ENCODE results near the gene GNG12.
A peak's percentile ranks its signal among the peaks of the same experiment; 100 is the strongest.
"Not testable (repeated sequence)": the region's sequence is repeated elsewhere in the genome, so short reads cannot be mapped to it uniquely, and the experiment has no call there.

GNG12 gene

GRCh38 chr1:67749844-67750690 lies 83.2 kb downstream of the GNG12 start:
- DNase-seq: peak in 2 of 3 experiments; percentile 30 to 67

DNA sequence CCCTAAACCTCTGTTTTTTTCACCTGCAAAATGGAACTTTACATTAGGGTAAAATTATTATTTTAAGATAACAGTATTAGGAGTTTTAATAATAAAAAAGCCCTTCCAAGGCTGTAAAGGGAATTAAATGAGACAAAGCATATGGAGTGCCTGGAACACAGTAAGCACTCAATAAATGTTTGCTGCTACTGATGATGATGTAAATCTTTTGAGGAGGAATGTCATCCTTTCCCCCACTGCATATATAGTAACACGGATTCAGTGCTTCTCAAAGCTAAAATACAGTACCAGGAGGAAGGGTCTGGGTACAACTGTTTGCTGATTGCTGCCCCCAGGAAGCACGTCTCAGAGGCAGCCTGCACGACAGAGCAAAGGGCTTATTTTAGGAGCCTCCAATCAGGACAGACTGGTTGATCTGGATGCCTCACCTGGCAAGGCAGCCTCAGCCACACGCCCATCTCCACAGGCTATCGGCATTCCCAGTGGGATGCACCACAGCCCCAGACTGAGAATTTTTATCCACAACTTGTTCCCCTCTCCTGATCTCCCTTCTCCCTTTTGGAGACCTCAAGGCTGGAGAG lies 83.9 kb downstream of the GNG12 start:
- DNase-seq: no peak

GRCh38 chr1:67748630-67749029 lies 84.6 kb downstream of the GNG12 start:
- DNase-seq: no peak

DNA sequence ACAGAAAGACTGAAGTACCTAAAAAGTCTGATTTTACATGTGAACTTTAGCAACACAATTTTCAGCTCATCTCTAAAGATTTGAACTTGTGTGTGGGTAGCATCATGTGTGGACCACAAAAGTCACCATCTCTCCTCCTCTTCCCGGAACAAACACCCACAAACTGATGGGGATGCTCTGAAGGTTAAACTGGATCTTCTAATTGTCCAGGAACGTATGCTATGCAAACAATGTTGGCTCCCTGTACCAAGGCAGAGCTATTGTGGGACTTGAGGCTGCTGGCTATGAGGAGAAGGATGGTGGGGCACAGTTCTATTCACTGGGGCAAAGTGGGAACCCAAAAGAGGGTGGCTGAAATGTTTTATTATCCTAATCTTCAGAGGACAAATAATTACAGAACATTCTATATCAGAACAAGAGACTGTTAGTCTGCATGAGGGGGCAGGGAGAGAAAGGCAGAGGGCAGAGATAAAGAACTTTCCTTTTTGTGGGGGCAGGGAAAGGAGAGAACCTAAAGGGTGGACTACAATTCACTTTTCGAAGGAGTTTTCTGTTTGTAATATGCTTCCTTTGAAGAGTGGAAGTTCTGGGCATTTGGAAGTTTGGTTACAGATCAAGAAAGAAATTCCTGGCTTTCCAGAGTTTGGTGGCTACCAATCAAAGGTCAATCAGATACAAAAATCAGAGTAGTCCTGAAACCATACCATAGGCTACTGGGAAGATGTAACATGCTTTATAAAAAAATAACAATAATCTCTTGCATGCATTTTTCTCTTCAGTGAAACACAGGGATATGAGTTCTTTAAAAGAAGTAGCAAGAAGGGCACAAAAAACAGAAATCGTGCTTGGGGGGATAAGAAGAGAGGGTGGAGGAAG lies 85.4 kb downstream of the GNG12 start:
- no peak for DNase-seq

DNA sequence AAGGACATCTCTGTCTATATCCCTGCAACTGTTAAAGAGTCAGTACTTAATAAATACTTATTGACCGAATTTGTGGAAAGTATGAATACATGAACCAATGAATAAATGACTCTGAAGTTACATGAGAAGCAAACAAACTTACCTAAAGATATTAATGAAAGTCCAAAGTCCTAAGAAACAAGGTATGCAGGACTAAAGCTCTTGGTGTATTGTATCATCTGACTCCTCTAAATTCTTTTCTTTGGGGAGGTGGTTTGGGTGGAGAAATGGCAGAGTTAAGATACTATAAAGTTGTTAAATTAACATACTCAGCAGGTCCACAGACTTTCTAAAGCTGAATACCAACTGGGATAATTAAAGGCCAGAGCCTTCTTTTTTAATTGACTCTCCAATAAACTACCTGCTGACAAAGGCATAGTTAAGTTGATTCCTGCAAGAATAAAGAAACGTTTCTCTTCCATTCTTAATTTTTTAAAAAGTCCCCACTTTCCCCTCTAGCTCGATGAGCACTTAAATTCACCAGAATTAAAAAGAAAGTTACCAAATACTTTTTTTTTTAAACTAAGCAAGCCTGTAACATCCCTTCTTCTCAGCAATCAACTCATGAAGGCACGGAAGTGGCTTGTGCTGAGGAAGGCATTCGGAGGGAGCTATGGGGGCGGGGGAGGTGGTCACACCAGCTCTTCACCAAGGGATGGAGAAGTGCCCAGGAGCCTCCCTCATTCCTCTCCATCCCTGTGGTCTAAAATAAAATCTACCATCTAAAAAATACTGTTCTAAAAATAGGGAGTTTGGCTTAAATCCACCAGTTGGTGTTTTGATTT lies 87.2 kb downstream of the GNG12 start:
- peak in 1 of 3 experiments; percentile 23 for DNase-seq

- no peak for DNase-seq
These were observed 90.1 kb downstream of the GNG12 start for GRCh38 chr1:67743072-67743725.

DNA sequence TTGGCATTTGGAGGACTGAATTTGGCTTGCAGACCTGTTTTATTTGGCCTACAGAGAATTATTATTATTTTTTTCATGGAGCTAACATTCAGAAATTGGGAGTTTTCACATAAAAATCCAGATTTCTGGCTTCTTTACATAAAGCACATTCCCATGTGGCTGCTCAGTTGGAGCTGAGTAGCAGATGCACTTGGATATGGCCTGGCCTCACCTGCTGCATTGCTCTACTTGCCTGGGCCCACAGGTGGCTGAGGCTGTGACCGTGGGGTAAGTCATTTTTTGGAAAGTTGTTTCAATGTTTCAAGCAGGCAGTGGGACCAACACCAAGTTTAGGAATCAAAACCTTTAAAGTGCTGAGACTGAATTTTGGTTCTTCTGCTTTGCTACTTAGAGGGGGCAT lies 91.5 kb downstream of the GNG12 start:
- DNase-seq: no peak

- DNase-seq: no peak
These were observed 92.1 kb downstream of the GNG12 start for GRCh38 chr1:67741121-67741520.

DNA sequence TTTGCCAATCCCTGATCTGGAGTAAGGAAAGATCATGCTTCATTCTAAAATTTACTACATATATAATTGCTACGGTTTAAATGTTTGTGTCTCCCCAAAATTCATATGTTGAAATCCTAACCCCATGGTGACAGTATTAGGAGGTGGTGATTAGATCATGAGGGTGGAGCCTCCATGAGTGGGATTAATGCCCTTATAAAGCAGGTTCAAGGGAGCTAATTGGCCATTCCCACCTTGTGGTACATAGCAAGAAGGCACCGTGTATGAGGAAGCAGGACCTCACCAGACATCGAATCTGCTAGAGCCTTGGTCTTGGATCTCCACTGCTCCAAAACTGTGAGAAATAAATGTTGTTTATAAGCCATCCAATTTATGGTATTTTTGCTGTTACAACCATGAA lies 92.7 kb downstream of the GNG12 start:
- DNase-seq: no peak

GRCh38 chr1:67739361-67739760 lies 93.9 kb downstream of the GNG12 start:
- DNase-seq: no peak

- DNase-seq: no peak
These were observed 94.9 kb downstream of the GNG12 start for GRCh38 chr1:67738401-67738800.

- no peak for DNase-seq
These were observed 95.4 kb downstream of the GNG12 start for GRCh38 chr1:67737875-67738274.

- no peak for DNase-seq
These were observed 96.5 kb downstream of the GNG12 start for GRCh38 chr1:67736750-67737149.

GRCh38 chr1:67735806-67736627 lies 97.2 kb downstream of the GNG12 start:
- DNase-seq: peak; percentile 14 to 43 (median 21)

DNA sequence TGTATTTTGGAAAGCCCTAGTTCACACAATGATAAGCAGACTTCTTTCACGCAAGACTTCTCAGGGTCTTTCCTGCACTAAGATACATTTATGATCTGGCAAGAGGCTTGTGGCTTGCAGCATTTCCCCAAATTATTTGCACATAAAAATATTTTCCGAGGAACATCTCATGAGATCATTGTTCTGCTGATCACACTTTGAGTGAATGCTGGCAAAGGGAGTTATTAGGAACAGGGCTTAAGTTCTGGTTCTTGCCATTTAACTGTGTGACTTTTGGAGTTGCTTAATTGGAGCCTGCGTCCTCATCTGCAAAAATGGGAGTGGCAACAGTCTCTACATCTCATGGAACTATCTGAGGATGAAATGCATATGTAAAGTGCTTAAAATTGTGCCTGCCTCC lies 98.1 kb downstream of the GNG12 start:
- DNase-seq: no peak

DNA sequence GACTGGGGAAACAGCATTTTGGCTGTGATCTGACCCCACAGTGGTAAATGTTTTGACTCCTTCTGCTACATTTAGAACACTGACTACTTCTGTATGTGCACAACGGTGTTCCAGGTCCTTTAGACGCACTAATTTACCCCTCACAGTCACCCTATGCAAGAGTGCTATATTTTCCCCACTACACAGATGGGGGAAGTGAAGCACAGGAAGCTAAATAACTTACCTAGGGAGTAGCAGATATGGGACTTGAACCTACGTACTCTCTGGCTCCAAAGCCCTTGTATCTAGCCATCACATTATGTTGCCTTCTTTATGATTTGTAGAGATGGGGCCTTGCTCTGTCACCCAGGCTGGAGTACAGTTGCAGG lies 99.0 kb downstream of the GNG12 start:
- DNase-seq: no peak

GRCh38 chr1:67733681-67734322 lies 99.5 kb downstream of the GNG12 start:
- no peak for DNase-seq

DNA sequence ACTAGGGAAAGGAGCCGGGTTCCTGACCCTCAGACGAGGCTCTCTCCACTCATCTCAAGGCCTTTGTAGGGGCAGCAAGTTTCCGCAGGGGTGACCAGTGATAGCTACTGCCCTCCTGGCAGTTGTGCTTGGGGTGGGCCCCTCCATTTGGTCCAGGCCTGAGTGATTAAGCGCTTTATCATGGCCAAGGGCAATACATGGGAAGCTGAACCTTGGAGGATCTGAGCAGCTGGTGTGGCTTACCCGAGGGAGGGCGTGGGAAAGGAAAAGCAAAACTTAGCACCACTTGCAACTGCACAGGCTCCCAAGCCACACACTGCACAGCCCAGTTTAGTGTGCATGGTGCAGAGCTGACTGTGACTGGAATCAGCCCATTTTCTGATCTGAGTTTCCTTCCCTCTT lies 100.5 kb downstream of the GNG12 start:
- no peak for DNase-seq

DNA sequence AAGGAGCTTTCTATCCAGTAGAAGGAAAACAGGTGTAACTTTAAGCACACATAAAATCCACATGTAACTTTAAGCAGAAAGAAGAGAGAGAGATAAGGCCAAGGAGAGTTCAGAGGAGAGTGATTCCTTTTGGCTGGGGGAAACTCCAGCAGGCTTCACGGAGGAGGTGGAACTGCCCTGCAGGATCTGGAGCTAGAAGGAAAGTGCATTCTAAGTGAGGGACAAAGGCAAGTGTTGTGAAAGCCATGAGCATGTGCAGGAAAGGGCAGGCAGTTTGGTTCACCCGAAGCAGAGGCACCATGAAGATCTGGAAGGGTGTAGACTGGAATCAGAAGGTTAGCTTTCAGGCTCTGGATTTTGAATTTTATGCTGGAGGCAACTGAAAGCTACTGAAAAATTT lies 101.9 kb downstream of the GNG12 start:
- DNase-seq: no peak

- not testable (repeated sequence) for DNase-seq
These were observed 103.0 kb downstream of the GNG12 start for GRCh38 chr1:67730312-67730711.

DNA sequence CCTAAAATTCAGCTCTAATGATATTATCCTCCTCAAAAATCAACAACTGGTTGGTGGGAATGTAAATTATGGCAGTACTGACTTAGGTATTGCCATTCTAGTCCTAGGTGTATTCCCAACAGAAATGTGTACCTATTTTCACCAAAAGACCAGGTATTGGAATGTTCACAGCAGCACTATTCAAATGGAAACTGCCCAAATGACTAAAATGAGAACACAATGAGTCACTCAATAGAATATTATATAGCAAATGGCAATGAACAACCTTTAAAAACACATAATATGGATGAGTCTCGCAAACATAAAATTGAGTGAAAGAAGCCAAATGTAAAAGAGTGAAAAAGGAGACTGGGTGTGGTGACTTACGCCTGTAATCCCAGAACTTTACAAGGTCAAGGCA lies 103.4 kb downstream of the GNG12 start:
- DNase-seq: no peak
